ENCODE results near the gene MRPS34. TPM values are rescaled to one million over a fixed set of nuclear protein-coding genes. Genes with fewer than 3 reads are reported as not detected.

The MRPS34 gene
- total RNA-seq: 63.4 TPM
- long read RNA-seq, transcript MRPS34-201 (3 exons, 1,040 nt): minor isoform, 5 of 123 reads
- long read RNA-seq, transcript MRPS34-202 (3 exons, 1,024 nt): major isoform, 109 of 123 reads
- long read RNA-seq, partial matches to known transcripts: 5 of 123 reads
- long read RNA-seq, other reads (novel, unspliced or antisense): 0 of 123 reads

GRCh38 chr16:1772908-1773702, at the start of gene MRPS34:
Gene MRPS34 (minus strand): TSS chr16:1773134. CDS start chr16:1773119, 15 bp downstream.
- peak; percentile 91 for DNase-seq (ENCODE audit: low spot score)
- intact Hi-C loops (cut with DNase I): loop anchor here (5.0 kb wide), 1 partner anchor 66 kb away; the partner anchor contains the start of gene MAPK8IP3

GRCh38 chr16:1821861-1822611, 49.1 kb upstream of the MRPS34 start:
- no peak for DNase-seq (ENCODE audit: low spot score)
- intact Hi-C loops (cut with DNase I): loop anchor here (5.0 kb wide), 1 partner anchor 35 kb away; no protein-coding TSS in a partner anchor

- intact Hi-C loops (cut with DNase I): loop anchor here (5.0 kb wide), 1 partner anchor 34 kb away; no protein-coding TSS in a partner anchor
- no peak for DNase-seq (ENCODE audit: low spot score)
Observed at GRCh38 chr16:1820946-1821290, 48.0 kb upstream of the MRPS34 start.

GRCh38 chr16:1820096-1820945, 47.4 kb upstream of the MRPS34 start:
- DNase-seq (ENCODE audit: low spot score): no peak
- intact Hi-C loops (cut with DNase I): loop anchor here (5.0 kb wide), 1 partner anchor 33 kb away; no protein-coding TSS in a partner anchor

GRCh38 chr16:1819611-1820010, 46.7 kb upstream of the MRPS34 start:
- DNase-seq (ENCODE audit: low spot score): no peak
- intact Hi-C loops (cut with DNase I): loop anchor here (5.0 kb wide), 1 partner anchor 32 kb away; no protein-coding TSS in a partner anchor

GRCh38 chr16:1818873-1819525, 46.1 kb upstream of the MRPS34 start:
- intact Hi-C loops (cut with DNase I): no loop called here
- no peak for DNase-seq (ENCODE audit: low spot score)

- intact Hi-C loops (cut with DNase I): no loop called here
- no peak for DNase-seq (ENCODE audit: low spot score)
Observed at GRCh38 chr16:1818204-1818872, 45.4 kb upstream of the MRPS34 start.

GRCh38 chr16:1817716-1818115, 44.8 kb upstream of the MRPS34 start:
- DNase-seq (ENCODE audit: low spot score): no peak
- intact Hi-C loops (cut with DNase I): no loop called here

GRCh38 chr16:1817276-1817589, 44.3 kb upstream of the MRPS34 start:
- DNase-seq (ENCODE audit: low spot score): no peak
- intact Hi-C loops (cut with DNase I): no loop called here

- intact Hi-C loops (cut with DNase I): no loop called here
Observed at GRCh38 chr16:1816396-1817275, 43.7 kb upstream of the MRPS34 start.

GRCh38 chr16:1815461-1815860, 42.5 kb upstream of the MRPS34 start:
- intact Hi-C loops (cut with DNase I): no loop called here
- no peak for DNase-seq (ENCODE audit: low spot score)

More at GRCh38 chr16:1816396-1817275, 43.7 kb upstream of the MRPS34 start:
- DNase-seq (ENCODE audit: low spot score): no peak

GRCh38 chr16:1812732-1813163, 39.8 kb upstream of the MRPS34 start:
- no peak for DNase-seq (ENCODE audit: low spot score)
- intact Hi-C loops (cut with DNase I): no loop called here

- intact Hi-C loops (cut with DNase I): no loop called here
- no peak for DNase-seq (ENCODE audit: low spot score)
Observed at GRCh38 chr16:1810536-1810935, 37.6 kb upstream of the MRPS34 start.

GRCh38 chr16:1810106-1810505, 37.2 kb upstream of the MRPS34 start:
- intact Hi-C loops (cut with DNase I): no loop called here

GRCh38 chr16:1809281-1809801, 36.4 kb upstream of the MRPS34 start:
- DNase-seq (ENCODE audit: low spot score): no peak
- intact Hi-C loops (cut with DNase I): no loop called here

More at GRCh38 chr16:1810106-1810505, 37.2 kb upstream of the MRPS34 start:
- DNase-seq (ENCODE audit: low spot score): no peak

GRCh38 chr16:1808691-1809090, 35.8 kb upstream of the MRPS34 start:
- intact Hi-C loops (cut with DNase I): no loop called here
- DNase-seq (ENCODE audit: low spot score): no peak

- intact Hi-C loops (cut with DNase I): no loop called here
Observed at GRCh38 chr16:1807626-1808025, 34.7 kb upstream of the MRPS34 start.

More at GRCh38 chr16:1807626-1808025, 34.7 kb upstream of the MRPS34 start:
- no peak for DNase-seq (ENCODE audit: low spot score)

All from cardiac septum (tissue), 1 donor.